ENCODE measurements around the gene DOCK3.
"Not testable (repeated sequence)": the region's sequence is repeated elsewhere in the genome, so short reads cannot be mapped to it uniquely, and the experiment has no call there.

Gene DOCK3

DNA sequence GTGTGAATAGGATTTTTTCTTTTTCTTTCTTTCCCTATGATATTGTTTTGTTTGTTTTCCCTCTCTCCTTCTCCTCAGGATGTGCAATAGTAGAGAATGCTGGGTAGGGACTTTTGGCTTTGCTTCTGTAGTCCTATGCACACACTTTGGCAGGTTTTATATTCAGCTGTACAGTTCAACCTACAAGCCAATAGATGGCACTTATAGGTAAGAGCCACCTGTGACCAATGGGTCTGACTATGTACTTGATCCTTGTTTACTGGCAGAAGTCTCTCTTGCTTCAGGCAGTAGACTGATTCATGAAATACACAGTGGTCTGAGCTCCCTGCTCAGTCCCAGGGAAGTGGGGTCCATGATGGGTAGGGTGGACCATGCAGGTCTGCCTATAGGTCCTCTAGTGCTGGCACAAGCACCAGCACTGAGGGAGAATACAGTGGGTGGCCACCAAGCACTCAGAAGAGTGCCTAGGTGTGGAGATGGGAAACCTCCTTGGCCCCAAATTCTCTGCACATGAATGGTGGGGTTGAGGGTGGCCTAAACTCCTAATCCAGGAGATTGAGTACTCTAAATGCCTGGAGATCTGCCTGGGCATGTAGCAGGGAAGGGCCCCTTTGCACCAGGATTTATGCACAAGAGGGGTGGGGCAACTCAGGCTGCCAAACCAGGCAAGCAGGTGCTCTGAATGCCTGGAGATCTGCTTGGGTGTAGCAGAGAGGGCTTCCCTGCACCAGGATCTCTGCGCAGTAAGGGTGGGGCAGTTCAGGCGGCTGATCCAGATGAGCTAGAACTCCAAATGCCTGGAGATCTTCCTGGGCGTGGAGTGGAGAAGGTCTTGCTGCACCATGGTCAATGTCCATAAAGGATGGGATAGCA, 176.1 kb downstream of the DOCK3 start:
- no peaks in the 10 kb centered on the region for H3K79me2 ChIP-seq (ENCODE audit: insufficient read depth, low read depth)
- H3K4me3 ChIP-seq (IDR thresholded peaks at IDR 0.05; ENCODE audit: insufficient read depth, low read depth, low read length): no peak overlapping the region
- no peaks in the 10 kb centered on the region for H3K4me1 ChIP-seq (ENCODE audit: low read depth, poor library complexity, severe bottlenecking)
- H3K36me3 ChIP-seq (ENCODE audit: insufficient read depth): no peaks in the 10 kb centered on the region
- no peak overlapping the region for H3K9ac ChIP-seq
- no peak overlapping the region for H3K4me2 ChIP-seq
- H3K27me3 ChIP-seq (ENCODE audit: insufficient read depth, low read depth): no peaks in the 10 kb centered on the region
- H3K27ac ChIP-seq: no peak overlapping the region
- TF ChIP-seq, protein P1, sequence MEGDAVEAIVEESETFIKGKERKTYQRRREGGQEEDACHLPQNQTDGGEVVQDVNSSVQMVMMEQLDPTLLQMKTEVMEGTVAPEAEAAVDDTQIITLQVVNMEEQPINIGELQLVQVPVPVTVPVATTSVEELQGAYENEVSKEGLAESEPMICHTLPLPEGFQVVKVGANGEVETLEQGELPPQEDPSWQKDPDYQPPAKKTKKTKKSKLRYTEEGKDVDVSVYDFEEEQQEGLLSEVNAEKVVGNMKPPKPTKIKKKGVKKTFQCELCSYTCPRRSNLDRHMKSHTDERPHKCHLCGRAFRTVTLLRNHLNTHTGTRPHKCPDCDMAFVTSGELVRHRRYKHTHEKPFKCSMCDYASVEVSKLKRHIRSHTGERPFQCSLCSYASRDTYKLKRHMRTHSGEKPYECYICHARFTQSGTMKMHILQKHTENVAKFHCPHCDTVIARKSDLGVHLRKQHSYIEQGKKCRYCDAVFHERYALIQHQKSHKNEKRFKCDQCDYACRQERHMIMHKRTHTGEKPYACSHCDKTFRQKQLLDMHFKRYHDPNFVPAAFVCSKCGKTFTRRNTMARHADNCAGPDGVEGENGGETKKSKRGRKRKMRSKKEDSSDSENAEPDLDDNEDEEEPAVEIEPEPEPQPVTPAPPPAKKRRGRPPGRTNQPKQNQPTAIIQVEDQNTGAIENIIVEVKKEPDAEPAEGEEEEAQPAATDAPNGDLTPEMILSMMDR (conservative IDR thresholded peaks at IDR 0.05; ENCODE audit: low read depth, low read length): no peak
- no peak overlapping the region for H2AFZ ChIP-seq (ENCODE audit: low read depth)
- H4K20me1 ChIP-seq (ENCODE audit: insufficient read depth): no peaks in the 10 kb centered on the region

DNA sequence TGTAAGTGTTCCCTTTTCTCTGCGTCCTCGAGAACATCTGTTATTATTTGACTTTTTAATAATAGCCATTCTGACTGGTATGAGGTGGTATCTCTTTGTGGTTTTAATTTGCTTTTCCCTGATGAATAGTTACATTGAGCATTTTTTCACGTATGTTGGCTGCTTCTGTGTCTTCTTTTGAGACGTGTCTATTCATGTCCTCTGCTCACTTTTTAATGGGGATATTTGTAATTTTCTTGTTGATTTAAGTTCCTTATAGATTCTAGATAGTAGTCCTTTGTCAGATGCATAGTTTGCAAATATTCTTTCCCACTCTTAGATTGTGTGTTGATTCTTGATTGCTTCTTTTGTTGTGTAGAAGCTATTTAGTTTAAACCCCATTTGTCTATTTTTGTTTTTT, 179.2 kb downstream of the DOCK3 start:
- no peaks in the 10 kb centered on the region for H3K4me1 ChIP-seq (ENCODE audit: low read depth, poor library complexity, severe bottlenecking)
- H3K36me3 ChIP-seq (ENCODE audit: insufficient read depth): no peaks in the 10 kb centered on the region
- no peaks in the 10 kb centered on the region for H3K79me2 ChIP-seq (ENCODE audit: insufficient read depth, low read depth)
- no peaks in the 10 kb centered on the region for H4K20me1 ChIP-seq (ENCODE audit: insufficient read depth)
- H3K4me2 ChIP-seq: no peak overlapping the region
- TF ChIP-seq, protein P1 (conservative IDR thresholded peaks at IDR 0.05; ENCODE audit: low read depth, low read length): no peak
- H2AFZ ChIP-seq (ENCODE audit: low read depth): no peak overlapping the region
- H3K27me3 ChIP-seq (ENCODE audit: insufficient read depth, low read depth): no peaks in the 10 kb centered on the region
- H3K27ac ChIP-seq: no peak overlapping the region
- no peak overlapping the region for H3K4me3 ChIP-seq (IDR thresholded peaks at IDR 0.05; ENCODE audit: insufficient read depth, low read depth, low read length)
- no peak overlapping the region for H3K9ac ChIP-seq

DNA sequence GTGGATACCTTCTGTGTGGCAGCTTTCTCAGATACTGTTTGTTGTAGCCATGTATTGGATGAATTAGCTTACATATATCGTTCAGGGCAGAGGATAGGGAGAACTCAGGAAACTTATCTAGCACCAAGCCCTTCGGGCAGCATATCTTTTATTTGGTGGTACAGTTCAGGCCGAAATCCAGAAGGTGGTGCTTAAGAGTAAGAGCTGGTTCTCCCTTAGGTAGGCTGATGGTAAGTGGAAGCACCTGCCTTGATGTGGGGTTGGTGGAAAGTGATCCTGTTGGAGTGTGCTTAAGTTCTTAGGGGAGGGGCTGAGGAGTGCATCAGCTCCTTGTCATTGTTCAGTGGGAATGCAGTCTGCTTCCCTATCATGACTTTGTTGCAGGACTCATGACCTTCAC, 187.5 kb downstream of the DOCK3 start:
- Histone ChIP-seq H4K20me1 (ENCODE audit: insufficient read depth) (no peaks in the 10 kb centered on the region), H3K36me3 (ENCODE audit: insufficient read depth) (no peaks in the 10 kb centered on the region), H3K9ac (no peak overlapping the region), H3K27me3 (ENCODE audit: insufficient read depth, low read depth) (no peaks in the 10 kb centered on the region), H3K4me1 (ENCODE audit: low read depth, poor library complexity, severe bottlenecking) (no peaks in the 10 kb centered on the region), H2AFZ (ENCODE audit: low read depth) (no peak overlapping the region), H3K4me3 (IDR thresholded peaks at IDR 0.05; ENCODE audit: insufficient read depth, low read depth, low read length) (no peak overlapping the region), H3K79me2 (ENCODE audit: insufficient read depth, low read depth) (no peaks in the 10 kb centered on the region), H3K4me2 (no peak overlapping the region), H3K27ac (no peak overlapping the region)
- TF ChIP-seq, protein P1 (conservative IDR thresholded peaks at IDR 0.05; ENCODE audit: low read depth, low read length): no peak

DNA sequence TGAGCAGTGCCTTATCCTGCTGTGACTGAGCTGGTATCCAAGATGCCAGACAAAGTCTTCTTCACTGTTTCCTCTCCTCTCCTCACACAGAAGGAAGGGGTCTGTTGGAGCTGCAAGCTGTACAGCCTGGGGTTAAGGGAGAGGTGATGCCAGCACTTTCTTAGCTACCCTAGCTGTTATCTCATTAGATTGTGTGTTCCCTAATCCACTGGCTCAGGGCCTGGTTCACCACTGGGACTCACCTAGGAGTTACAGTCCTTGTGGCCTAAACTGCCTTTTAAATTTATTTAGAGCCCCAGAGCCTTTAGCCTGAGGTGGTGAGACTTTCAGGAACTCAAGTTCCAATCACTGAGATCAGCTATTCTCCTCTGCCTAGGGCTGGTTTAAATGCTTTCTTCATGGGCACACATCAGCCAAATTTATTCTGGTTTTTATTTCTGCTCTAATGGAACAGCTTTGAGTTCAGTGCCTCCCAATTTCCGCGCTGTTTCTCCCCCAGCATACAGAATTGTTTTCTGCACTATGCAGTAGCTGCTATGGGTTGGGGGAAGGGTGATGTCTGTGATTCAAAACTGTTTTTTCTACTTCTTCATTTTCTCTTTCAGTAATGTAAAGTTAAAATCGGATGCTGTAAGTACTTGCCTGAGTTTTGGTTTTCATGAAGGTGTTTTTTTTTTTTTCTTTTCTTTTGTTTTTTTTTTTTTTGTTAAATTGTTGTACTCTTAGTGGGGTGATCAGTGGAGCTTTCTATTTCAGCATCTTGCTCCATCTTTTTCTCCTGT, 198.8 kb downstream of the DOCK3 start:
- Histone ChIP-seq H3K27ac (no peak overlapping the region), H4K20me1 (ENCODE audit: insufficient read depth) (no peaks in the 10 kb centered on the region), H3K36me3 (ENCODE audit: insufficient read depth) (no peaks in the 10 kb centered on the region), H3K4me3 (IDR thresholded peaks at IDR 0.05; ENCODE audit: insufficient read depth, low read depth, low read length) (no peak overlapping the region), H3K27me3 (ENCODE audit: insufficient read depth, low read depth) (no peaks in the 10 kb centered on the region), H2AFZ (ENCODE audit: low read depth) (no peak overlapping the region), H3K4me2 (no peak overlapping the region), H3K9ac (no peak overlapping the region), H3K4me1 (ENCODE audit: low read depth, poor library complexity, severe bottlenecking) (no peaks in the 10 kb centered on the region), H3K79me2 (ENCODE audit: insufficient read depth, low read depth) (no peaks in the 10 kb centered on the region)
- TF ChIP-seq, protein P1 (conservative IDR thresholded peaks at IDR 0.05; ENCODE audit: low read depth, low read length): no peak

DNA sequence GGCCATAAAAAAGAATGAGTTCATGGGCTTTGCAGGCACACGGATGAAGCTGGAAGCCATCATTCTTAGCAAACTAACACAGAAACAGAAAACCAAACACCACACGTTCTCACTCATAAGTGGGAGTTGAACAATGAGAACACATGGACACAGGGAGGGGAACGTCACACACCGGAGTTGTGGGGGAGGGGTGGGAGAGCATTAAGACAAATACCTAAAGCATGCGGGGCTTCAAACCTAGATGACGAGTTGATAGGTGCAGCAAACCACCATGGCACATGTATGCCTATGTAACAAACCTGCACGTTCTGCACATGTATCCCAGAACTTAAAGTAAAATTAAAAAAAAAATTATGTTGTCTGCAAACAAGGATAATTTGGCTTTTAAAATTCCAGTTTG, 200.1 kb downstream of the DOCK3 start:
- H2AFZ ChIP-seq (ENCODE audit: low read depth); H3K4me1 ChIP-seq (ENCODE audit: low read depth, poor library complexity, severe bottlenecking): not testable (repeated sequence)

More for the DNA sequence above, 200.1 kb downstream of the DOCK3 start:
- H3K4me2 ChIP-seq; H3K36me3 ChIP-seq (ENCODE audit: insufficient read depth); H3K79me2 ChIP-seq (ENCODE audit: insufficient read depth, low read depth); H3K4me3 ChIP-seq (IDR thresholded peaks at IDR 0.05; ENCODE audit: insufficient read depth, low read depth, low read length); H3K27me3 ChIP-seq (ENCODE audit: insufficient read depth, low read depth); H3K9ac ChIP-seq; H4K20me1 ChIP-seq (ENCODE audit: insufficient read depth); H3K27ac ChIP-seq: not testable (repeated sequence)

Data from KMS-11 (cell line).